ENCODE data around the gene MACROD2. TPM values are rescaled to one million over a fixed set of nuclear protein-coding genes. Genes with fewer than 3 reads are reported as not detected.

Gene MACROD2
- total RNA-seq, 4 donors from 2014 or later, result 10.0 to 24.0 (median 17.0) TPM

DNA sequence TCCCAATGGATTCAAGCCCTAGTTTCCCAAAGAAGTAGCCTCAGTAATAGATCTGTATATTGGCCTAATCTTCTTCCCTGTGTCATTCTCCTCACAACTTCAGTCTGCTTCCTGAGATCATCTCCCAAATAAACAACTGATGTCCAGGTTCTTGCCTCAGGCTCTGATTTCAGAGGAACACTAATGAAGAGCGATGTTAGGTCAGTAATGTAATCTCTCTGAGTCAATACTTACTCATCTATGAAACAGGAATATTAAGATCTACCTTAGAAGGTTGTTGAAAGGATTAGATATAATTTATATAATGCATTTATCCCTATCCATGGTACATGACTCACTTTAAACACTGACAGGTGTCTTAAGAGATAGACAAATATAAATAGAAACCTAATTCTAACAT is 588.1 kb downstream of the MACROD2 start:
- no peak overlapping the region for H3K4me3 ChIP-seq (ENCODE audit: low read depth, poor library complexity, severe bottlenecking)
- WGBS, 2 donors, result 74 to 79% methylated on average over 1 of the region's 1 CpG
- DNase-seq (ENCODE audit: low spot score in 2 of 2), result no peak
- no peak for TF ChIP-seq CTCF (IDR thresholded peaks at IDR 0.05)
- TF ChIP-seq POLR2A (IDR thresholded peaks at IDR 0.05), result no peak
- intact Hi-C loops (cut with DNase I; ENCODE audit: low total_unique reads), result no loop called here

DNA sequence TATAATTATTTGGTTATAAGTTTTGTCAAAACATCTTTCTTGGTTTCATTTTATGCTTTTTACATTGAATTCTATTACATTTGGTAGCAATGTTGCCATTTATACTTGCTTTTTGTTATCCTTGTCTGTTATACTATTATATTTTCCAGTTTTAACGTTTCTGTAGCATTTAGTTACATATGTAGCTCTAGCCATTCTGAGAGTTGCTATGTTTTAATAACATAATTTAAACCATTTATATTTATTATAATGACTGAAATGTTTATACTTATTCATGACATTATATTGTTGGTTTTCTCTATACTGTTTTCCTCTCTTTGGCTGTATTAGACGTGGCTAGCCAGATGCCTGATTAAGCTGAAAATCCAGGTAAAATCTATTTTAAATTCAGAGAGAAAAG is 594.1 kb downstream of the MACROD2 start:
- no peak for TF ChIP-seq CTCF (IDR thresholded peaks at IDR 0.05)
- no peak for TF ChIP-seq POLR2A (IDR thresholded peaks at IDR 0.05)
- WGBS, 2 donors, result 71 to 77% methylated on average over 2 of the region's 2 CpGs
- H3K4me3 ChIP-seq (ENCODE audit: low read depth, poor library complexity, severe bottlenecking), result no peak overlapping the region
- intact Hi-C loops (cut with DNase I; ENCODE audit: low total_unique reads), result no loop called here
- no peak for DNase-seq (ENCODE audit: low spot score in 2 of 2)

GRCh38 chr20:14595051-14595450 is 599.7 kb downstream of the MACROD2 start:
- TF ChIP-seq POLR2A (IDR thresholded peaks at IDR 0.05) (no peak), CTCF (IDR thresholded peaks at IDR 0.05) (no peak)
- no peak for DNase-seq (ENCODE audit: low spot score in 2 of 2)
- no peak overlapping the region for H3K4me3 ChIP-seq (ENCODE audit: low read depth, poor library complexity, severe bottlenecking)
- WGBS, 2 donors, result 83% methylated on average over 8 of the region's 8 CpGs
- intact Hi-C loops (cut with DNase I; ENCODE audit: low total_unique reads), result no loop called here

DNA sequence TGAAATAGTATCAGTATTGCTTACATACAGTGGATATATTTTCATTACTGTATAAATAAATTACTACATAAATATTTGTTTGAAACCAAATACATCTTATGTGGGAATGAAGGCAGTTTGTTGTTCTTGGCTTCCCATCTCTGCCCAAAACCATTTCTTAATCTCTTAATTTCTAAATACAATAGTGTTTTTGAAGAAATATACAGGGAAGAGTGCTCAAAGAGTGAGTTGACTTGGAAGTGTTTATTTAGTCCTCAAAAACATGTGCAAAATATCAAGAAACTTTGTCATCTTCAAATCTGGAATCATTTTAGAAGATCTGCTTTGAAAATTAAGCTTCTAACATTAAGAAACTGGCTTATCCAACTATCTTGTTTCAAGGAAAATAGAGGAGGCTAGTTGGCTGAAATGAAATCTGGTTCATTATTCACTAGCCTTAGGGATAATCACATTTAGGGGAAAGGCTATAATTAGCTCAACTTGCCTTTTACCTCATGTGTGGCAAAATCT is 601.9 kb downstream of the MACROD2 start:
- no peak for DNase-seq (ENCODE audit: low spot score in 2 of 2)
- TF ChIP-seq POLR2A (IDR thresholded peaks at IDR 0.05) (no peak), CTCF (IDR thresholded peaks at IDR 0.05) (no peak)
- intact Hi-C loops (cut with DNase I; ENCODE audit: low total_unique reads), result no loop called here
- no peak overlapping the region for H3K4me3 ChIP-seq (ENCODE audit: low read depth, poor library complexity, severe bottlenecking)

- intact Hi-C loops (cut with DNase I; ENCODE audit: low total_unique reads), result no loop called here
- DNase-seq (ENCODE audit: low spot score in 2 of 2), result no peak
- WGBS, 2 donors, result 68 to 89% methylated on average over 3 of the region's 3 CpGs
- H3K4me3 ChIP-seq (ENCODE audit: low read depth, poor library complexity, severe bottlenecking), result no peak overlapping the region
- no peak for TF ChIP-seq CTCF (IDR thresholded peaks at IDR 0.05)
- no peak for TF ChIP-seq POLR2A (IDR thresholded peaks at IDR 0.05)
Observed at GRCh38 chr20:14599613-14600012, 604.3 kb downstream of the MACROD2 start.

DNA sequence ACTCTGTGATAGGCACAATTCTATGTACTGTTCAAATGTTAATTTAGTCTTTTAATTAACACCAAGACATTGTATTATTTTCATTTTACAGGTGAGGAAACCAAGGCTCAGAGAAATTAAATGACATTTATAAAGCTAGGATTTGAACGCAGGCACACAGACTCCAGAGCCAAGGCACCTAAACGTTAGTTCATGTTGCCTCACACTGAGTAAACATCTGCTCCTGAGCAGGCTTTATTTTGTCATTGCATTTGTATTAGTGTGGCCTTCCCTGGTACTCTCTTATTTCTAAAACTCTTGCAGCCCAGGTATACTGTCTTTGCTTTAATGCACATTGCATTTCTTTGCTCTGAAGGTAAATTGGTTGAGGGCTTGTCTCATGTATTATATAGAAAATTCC is 605.2 kb downstream of the MACROD2 start:
- H3K4me3 ChIP-seq (ENCODE audit: low read depth, poor library complexity, severe bottlenecking), result no peak overlapping the region
- TF ChIP-seq POLR2A (IDR thresholded peaks at IDR 0.05) (no peak), CTCF (IDR thresholded peaks at IDR 0.05) (no peak)
- no peak for DNase-seq (ENCODE audit: low spot score in 2 of 2)
- 84 to 88% methylated on average over 2 of the region's 2 CpGs for WGBS, 2 donors
- intact Hi-C loops (cut with DNase I; ENCODE audit: low total_unique reads), result no loop called here
